Activated T-cell treated with anti-CD3 and anti-CD28 coated beads, Interleukin-2, amount 50 U/mL, for 4 hours (primary cell): ENCODE results near the gene KIF16B. TPM values are rescaled to one million over a fixed set of nuclear protein-coding genes. Genes with fewer than 3 reads are reported as not detected.
"Not testable (repeated sequence)": the region's sequence is repeated elsewhere in the genome, so short reads cannot be mapped to it uniquely, and the experiment has no call there.

Experiments
- ATAC-seq, 2 donors: fragments of 200-7000 bp; cut with Tn5 transposase; one replicate each; pipeline ENCODE4 v1.10.0; 2021
- DNase-seq: peaks from one replicate; pipeline ENCODE4 v3.0.0-alpha.2; 2020
- H3K27me3 Mint-ChIP-seq: one replicate; pipeline ENCODE4 v1.8.0; 2021; ENCODE audit warnings: low read depth, mixed read lengths
- H3K36me3 Mint-ChIP-seq: one replicate; pipeline ENCODE4 v1.8.0; 2022; ENCODE audit warnings: mixed read lengths; ENCODE audit not compliant: insufficient read depth
- H3K4me1 Mint-ChIP-seq: one replicate; pipeline ENCODE4 v1.8.0; 2021; ENCODE audit warnings: low read depth, mixed read lengths
- H3K4me3 Mint-ChIP-seq: one replicate; pipeline ENCODE4 v1.8.0; 2021; ENCODE audit warnings: mild to moderate bottlenecking, moderate library complexity, mixed read lengths
- H3K9me3 Mint-ChIP-seq: one replicate; pipeline ENCODE4 v1.8.0; 2021; ENCODE audit warnings: mixed read lengths
- total RNA-seq, 3 donors: library from RNA; stranded (reverse); gene quantifications; one replicate each; pipeline ENCODE4 v1.2.1, GENCODE V29; 2021

KIF16B gene
- total RNA-seq, 3 donors from 2014 or later: 3.7 to 6.4 (median 4.8) TPM

DNA sequence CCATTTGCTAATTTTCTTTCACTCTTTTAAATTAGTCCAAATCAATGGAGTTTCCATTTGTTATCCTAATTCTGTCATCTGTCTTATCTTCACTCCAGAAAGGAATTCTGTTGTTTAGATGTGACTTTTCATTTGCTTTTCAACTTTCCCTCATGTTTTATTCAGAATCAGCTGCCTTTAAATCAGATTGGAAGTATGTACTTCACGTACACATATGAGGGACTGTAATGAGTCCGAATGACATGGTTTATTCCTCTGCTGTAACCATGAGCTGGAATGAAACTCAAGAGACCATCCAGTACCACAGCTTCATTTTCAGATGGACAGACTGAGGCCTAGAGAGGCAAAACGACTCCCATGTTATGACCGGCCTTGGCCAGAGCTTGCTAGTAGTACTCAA lies 302.3 kb downstream of the KIF16B start:
- ATAC-seq (no peak), DNase-seq (no peak)
- Mint-ChIP-seq H3K27me3 (no peaks in the 10 kb centered on the region), H3K36me3 (peaks cover 22% of the 10 kb centered on the region), H3K4me1 (no peaks in the 10 kb centered on the region), H3K4me3 (no peak overlapping the region), H3K9me3 (peaks cover 13% of the 10 kb centered on the region)

GRCh38 chr20:16270314-16270931 lies 302.8 kb downstream of the KIF16B start:
- Mint-ChIP-seq H3K4me1 (no peaks in the 10 kb centered on the region), H3K9me3 (peaks cover 18% of the 10 kb centered on the region), H3K27me3 (no peaks in the 10 kb centered on the region), H3K36me3 (peaks cover 22% of the 10 kb centered on the region), H3K4me3 (no peak overlapping the region)
- DNase-seq (no peak), ATAC-seq (no peak)

- Mint-ChIP-seq H3K4me3 (no peak overlapping the region), H3K27me3 (no peaks in the 10 kb centered on the region), H3K9me3 (peaks cover 20% of the 10 kb centered on the region), H3K4me1 (no peaks in the 10 kb centered on the region), H3K36me3 (peaks cover 11% of the 10 kb centered on the region)
- DNase-seq: no peak
- no peak for ATAC-seq
Measured at GRCh38 chr20:16267526-16267925, 305.7 kb downstream of the KIF16B start.

- Mint-ChIP-seq H3K4me1 (no peaks in the 10 kb centered on the region), H3K9me3 (peaks cover 20% of the 10 kb centered on the region), H3K27me3 (no peaks in the 10 kb centered on the region)
Measured at GRCh38 chr20:16265334-16265733, 307.9 kb downstream of the KIF16B start.

DNA sequence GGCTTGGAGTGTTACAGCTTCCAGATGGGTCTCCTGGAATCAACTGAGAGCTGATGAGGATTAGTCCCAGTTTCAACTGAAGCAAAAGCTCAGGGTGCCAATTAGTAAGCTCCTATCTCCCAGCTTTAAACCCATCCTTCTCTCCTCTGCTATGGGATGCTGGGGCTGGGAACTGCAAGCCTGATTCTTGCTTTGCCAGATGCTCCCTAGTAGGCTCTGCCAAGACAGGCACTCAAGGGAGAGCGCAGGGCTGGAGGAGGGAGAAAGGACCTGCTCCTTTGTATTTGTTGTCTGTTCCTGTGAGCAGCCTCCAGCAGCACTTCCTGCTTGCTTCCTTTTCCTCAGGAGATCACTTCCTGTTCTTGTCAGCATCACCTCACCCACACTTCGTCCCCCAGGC lies 309.7 kb downstream of the KIF16B start:
- Mint-ChIP-seq H3K36me3 (no peaks in the 10 kb centered on the region), H3K4me3 (no peak overlapping the region), H3K4me1 (no peaks in the 10 kb centered on the region), H3K9me3 (peaks cover 17% of the 10 kb centered on the region), H3K27me3 (no peaks in the 10 kb centered on the region)
- ATAC-seq (no peak), DNase-seq (no peak)

More at GRCh38 chr20:16265334-16265733, 307.9 kb downstream of the KIF16B start:
- Mint-ChIP-seq H3K4me3 (no peak overlapping the region), H3K36me3 (peaks cover 4% of the 10 kb centered on the region)
- ATAC-seq (no peak), DNase-seq (no peak)

- no peaks in the 10 kb centered on the region for H3K36me3 Mint-ChIP-seq
- peaks cover 17% of the 10 kb centered on the region for H3K9me3 Mint-ChIP-seq
- no peaks in the 10 kb centered on the region for H3K27me3 Mint-ChIP-seq
- H3K4me1 Mint-ChIP-seq: no peaks in the 10 kb centered on the region
- no peak for DNase-seq
- ATAC-seq: no peak
- no peak overlapping the region for H3K4me3 Mint-ChIP-seq
Measured at GRCh38 chr20:16262594-16262993, 310.7 kb downstream of the KIF16B start.

DNA sequence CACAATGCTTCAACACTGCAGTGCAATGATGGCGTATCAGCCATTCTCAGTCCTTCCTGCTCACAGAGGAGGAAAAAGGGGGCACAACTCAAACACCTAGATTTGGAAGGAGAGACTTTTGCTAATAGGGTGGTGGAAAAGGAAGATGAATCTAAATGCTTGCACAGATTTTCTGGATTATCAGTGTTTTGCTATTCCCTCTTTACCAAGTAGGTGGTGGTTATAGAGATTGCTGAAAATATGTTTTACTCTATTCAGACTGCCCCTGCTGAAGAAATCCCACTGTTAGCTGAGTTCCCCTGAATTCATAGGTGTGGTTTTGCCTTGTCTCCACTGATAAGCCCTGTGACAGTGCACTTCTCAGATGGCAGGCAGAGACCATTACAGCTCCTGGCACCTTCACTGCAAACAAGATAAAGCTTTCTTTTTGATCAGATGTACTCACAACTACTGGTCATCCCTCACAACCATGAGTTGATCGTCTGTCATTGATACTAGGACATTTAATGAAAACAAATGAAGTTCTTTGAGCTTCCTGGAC lies 311.4 kb downstream of the KIF16B start:
- no peak overlapping the region for H3K4me3 Mint-ChIP-seq
- H3K36me3 Mint-ChIP-seq: no peaks in the 10 kb centered on the region
- no peaks in the 10 kb centered on the region for H3K27me3 Mint-ChIP-seq
- DNase-seq: no peak
- peaks cover 13% of the 10 kb centered on the region for H3K9me3 Mint-ChIP-seq
- H3K4me1 Mint-ChIP-seq: no peaks in the 10 kb centered on the region
- ATAC-seq: no peak

DNA sequence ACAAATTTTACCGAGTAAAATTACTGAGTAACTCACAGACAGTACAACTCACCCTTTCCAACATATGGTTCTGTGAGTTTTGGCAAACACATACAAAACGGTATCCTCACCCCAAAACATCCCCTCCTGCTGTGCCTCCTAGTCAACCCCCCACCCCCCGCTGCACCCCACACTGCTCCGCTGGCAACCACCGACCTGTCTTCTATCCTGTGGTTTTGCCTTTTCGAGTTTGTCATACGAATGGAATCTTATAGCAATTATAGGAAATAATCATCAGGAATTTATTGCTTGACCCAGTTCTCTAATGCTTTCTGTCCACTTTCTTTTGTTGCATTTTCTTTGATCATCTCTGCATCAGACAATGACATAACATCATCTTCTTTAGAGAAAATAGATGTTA lies 312.3 kb downstream of the KIF16B start:
- Mint-ChIP-seq H3K36me3 (no peaks in the 10 kb centered on the region), H3K4me1 (no peaks in the 10 kb centered on the region), H3K9me3 (peaks cover 6% of the 10 kb centered on the region), H3K27me3 (no peaks in the 10 kb centered on the region), H3K4me3 (no peak overlapping the region)
- ATAC-seq: no peak
- no peak for DNase-seq

GRCh38 chr20:16260133-16260532 lies 313.1 kb downstream of the KIF16B start:
- H3K9me3 Mint-ChIP-seq, ATAC-seq, H3K4me3 Mint-ChIP-seq, H3K27me3 Mint-ChIP-seq, DNase-seq, H3K4me1 Mint-ChIP-seq, H3K36me3 Mint-ChIP-seq: not testable (repeated sequence)

- Mint-ChIP-seq H3K36me3 (no peaks in the 10 kb centered on the region), H3K9me3 (no peaks in the 10 kb centered on the region), H3K4me3 (no peak overlapping the region), H3K27me3 (no peaks in the 10 kb centered on the region), H3K4me1 (no peaks in the 10 kb centered on the region)
- ATAC-seq (no peak), DNase-seq (no peak)
Measured at GRCh38 chr20:16258766-16259165, 314.5 kb downstream of the KIF16B start.

DNA sequence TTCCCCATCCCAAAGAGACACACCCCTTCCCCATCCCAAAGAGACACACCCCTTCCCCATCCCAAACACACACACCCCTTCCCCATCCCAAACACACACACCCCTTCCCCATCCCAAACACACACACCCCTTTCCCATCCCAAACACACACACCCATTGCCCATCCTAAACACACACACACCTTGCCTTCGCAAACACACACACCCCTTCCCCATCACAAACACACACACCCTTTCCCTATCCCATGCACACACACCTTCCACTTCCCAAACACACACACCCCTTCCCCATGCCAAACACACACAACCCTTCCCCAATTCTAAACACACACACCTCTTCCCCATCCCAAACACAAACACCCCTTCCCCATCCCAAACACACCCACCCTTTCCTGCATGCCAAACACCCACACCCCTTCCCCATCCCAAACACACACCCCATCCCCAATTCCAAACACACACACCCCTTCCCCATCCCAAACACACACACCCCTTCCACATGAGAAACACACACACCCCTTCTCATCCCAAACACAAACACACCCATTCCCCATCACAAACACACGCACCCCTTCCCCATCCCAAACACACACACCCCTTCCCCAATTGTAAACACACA lies 315.3 kb downstream of the KIF16B start:
- DNase-seq: no peak
- Mint-ChIP-seq H3K4me3 (no peak overlapping the region), H3K4me1 (no peaks in the 10 kb centered on the region), H3K36me3 (no peaks in the 10 kb centered on the region), H3K9me3 (no peaks in the 10 kb centered on the region), H3K27me3 (no peaks in the 10 kb centered on the region)
- ATAC-seq: no peak

- Mint-ChIP-seq H3K4me1 (no peaks in the 10 kb centered on the region), H3K4me3 (no peak overlapping the region), H3K36me3 (no peaks in the 10 kb centered on the region)
Measured at GRCh38 chr20:16257021-16257420, 316.2 kb downstream of the KIF16B start.

GRCh38 chr20:16246870-16247269 lies 326.4 kb downstream of the KIF16B start:
- H3K4me1 Mint-ChIP-seq: no peaks in the 10 kb centered on the region
- peaks cover 4% of the 10 kb centered on the region for H3K27me3 Mint-ChIP-seq
- no peak overlapping the region for H3K4me3 Mint-ChIP-seq
- H3K36me3 Mint-ChIP-seq: no peaks in the 10 kb centered on the region
- peaks cover 5% of the 10 kb centered on the region for H3K9me3 Mint-ChIP-seq
- no peak for DNase-seq
- no peak for ATAC-seq

More at GRCh38 chr20:16257021-16257420, 316.2 kb downstream of the KIF16B start:
- DNase-seq (no peak), ATAC-seq (no peak)
- Mint-ChIP-seq H3K9me3 (no peaks in the 10 kb centered on the region), H3K27me3 (no peaks in the 10 kb centered on the region)

- peaks cover 5% of the 10 kb centered on the region for H3K9me3 Mint-ChIP-seq
- no peak overlapping the region for H3K4me3 Mint-ChIP-seq
- H3K36me3 Mint-ChIP-seq: no peaks in the 10 kb centered on the region
- ATAC-seq (no peak), DNase-seq (no peak)
- H3K27me3 Mint-ChIP-seq: peaks cover 4% of the 10 kb centered on the region
- no peaks in the 10 kb centered on the region for H3K4me1 Mint-ChIP-seq
Measured at GRCh38 chr20:16246291-16246690, 327.0 kb downstream of the KIF16B start.

GRCh38 chr20:16245879-16246278 lies 327.4 kb downstream of the KIF16B start:
- Mint-ChIP-seq H3K4me1 (no peaks in the 10 kb centered on the region), H3K27me3 (peaks cover 4% of the 10 kb centered on the region), H3K36me3 (no peaks in the 10 kb centered on the region), H3K9me3 (peaks cover 5% of the 10 kb centered on the region), H3K4me3 (no peak overlapping the region)
- DNase-seq (no peak), ATAC-seq (no peak)
